Activated CD4-positive, alpha-beta T cell treated with anti-CD3 and anti-CD28 coated beads, Interleukin-2, amount 50 U/mL, for 24 hours (primary cell): Measurements from ENCODE around the gene AMN1.

ENCODE experiments used
- DNase-seq, 2 donors: peaks; one replicate each; pipeline ENCODE4 v3.0.0-alpha.2; 2020; ENCODE audit warnings: low read depth in 1 of 2, low spot score in 1 of 2

The AMN1 gene

DNA sequence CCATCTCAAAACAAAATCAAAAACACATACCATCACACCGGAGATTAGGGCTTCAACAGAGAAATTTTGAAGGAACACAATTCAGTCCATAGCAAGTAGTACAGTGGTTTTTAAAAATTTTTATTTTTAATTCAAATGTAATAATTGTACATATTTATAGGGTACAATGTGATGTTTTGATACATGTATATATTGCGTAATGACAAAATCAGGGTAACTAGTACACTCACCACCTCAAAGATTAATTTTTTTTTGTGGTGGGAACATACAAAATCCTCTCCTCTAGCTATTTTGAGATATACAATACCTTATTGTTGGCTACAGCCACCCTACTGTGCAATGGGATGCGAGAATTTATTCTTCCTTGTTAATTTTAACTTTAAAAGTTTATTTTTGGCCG, 95.4 kb downstream of the AMN1 start:
- no peak for DNase-seq

DNA sequence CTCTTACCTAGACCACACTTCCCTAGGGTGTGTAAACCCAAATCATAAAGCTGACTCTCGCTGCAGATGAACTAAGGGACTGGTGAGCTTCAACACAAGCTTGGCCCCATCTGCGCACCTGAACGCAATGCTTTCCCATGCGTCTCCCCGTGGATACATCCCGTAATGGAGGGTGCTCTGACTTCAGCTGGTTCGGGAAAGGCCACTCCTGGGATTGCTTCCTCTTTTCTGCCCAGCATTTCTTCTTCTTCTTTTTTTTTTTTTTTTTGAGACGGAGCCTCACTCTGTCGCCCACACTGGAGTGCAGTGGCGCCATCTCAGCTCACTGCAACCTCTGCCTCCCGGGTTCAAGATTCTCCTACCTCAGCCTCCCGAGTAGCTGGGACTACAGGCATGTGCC, 97.0 kb downstream of the AMN1 start:
- no peak for DNase-seq

DNA sequence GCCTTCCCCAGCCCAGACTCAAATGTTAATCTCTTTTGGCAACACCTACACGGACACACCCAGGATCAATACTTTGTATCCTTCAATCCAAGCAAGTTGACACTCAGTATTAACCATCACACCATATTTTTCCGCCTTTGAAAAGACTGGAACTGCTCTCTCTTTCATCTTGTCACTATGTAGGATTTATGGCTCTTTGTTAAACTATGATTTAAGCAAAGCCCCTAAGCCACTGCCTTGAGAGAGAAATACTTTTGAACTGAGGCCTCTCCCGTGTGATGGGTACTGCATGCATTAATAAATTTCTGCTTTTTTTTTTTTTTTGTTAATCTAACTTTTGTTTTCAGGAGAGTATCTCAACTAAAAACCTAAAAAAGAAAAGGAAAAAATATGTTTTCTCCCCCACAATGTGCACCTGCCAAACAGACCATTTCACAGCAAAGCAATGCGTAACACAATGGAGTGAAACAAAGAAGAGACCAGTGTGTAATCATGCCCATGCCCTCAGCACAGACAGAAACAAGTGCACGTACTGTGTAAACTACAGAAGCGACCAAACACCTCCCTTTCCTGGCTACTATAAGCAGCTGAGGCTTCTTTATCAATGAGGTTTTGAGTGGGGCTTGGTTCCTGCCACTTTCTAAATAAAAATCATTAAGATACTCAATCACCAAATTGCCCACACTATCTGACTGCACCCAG, 97.6 kb downstream of the AMN1 start:
- no peak for DNase-seq

DNA sequence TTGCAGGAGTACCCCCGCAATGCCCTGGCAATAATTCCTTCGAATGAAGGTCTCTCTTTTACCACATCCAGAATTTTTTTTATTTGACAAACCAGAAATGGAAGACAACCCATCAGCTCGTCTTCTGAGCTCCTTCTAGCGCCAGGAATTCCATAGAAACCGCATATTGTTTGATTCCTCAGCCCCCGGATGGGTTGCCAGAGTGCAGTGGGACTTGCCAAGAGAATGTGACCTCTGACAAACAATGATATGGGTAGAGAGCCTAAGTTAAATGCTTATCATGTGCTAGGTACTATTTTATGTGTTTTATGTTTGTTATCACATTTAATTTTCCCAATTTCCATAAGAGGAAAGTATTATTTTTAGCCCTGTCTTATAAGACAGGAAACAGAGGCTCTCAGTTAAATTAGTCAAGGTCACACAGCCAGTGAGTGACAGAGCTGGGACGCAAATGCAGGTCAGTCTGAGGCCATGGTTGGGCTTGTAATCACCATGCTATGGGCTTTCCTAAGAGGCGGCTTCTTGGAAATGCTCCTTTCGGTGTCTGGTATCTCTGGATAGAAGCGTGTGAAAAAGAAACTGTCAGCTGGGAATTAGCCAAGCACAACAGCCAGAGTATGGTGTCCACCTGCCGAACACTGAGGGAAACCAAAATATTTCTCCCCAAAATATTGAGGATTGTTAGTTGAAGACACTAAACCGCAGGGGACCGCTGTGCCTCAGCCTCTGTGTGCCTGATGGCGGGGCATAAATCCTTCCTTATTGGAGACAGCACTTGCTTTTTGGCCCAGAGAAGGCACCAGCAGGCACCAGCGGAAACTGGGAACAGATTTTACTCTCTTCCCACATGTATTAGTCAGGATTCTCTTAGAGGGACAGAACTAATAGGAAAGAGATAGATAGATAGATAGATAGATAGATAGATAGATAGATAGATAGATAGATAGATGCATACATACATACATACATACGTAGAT, 98.8 kb downstream of the AMN1 start:
- DNase-seq, result no peak

DNA sequence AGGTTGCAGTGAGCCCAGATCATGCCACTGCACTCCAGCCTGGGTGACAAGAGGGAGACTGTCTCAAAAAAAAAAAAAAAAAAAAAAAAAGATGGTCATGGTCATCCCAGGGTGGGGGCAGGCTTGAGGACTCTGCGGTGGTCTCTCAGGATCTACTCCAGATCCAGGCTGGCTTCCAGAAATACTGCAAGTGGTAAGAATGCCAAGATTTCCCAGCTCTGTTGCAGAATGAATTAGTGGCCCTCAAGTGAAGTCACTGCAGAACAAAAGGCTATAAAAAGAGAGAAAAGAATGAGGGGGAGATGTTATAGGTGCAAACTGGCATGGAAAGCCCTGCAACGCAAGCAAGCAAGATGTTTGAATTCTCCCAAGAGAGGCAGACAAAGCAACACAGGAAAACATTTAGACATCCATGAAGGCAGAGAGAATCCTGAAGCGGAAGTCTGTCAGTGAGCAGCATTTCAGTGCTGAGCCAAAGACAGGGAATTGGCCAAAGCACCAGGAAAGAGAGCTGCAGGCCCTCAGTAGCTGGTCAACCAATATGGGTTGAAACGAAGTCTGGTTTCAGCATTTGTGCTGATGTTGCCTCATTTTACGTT, 101.3 kb downstream of the AMN1 start:
- no peak for DNase-seq

DNA sequence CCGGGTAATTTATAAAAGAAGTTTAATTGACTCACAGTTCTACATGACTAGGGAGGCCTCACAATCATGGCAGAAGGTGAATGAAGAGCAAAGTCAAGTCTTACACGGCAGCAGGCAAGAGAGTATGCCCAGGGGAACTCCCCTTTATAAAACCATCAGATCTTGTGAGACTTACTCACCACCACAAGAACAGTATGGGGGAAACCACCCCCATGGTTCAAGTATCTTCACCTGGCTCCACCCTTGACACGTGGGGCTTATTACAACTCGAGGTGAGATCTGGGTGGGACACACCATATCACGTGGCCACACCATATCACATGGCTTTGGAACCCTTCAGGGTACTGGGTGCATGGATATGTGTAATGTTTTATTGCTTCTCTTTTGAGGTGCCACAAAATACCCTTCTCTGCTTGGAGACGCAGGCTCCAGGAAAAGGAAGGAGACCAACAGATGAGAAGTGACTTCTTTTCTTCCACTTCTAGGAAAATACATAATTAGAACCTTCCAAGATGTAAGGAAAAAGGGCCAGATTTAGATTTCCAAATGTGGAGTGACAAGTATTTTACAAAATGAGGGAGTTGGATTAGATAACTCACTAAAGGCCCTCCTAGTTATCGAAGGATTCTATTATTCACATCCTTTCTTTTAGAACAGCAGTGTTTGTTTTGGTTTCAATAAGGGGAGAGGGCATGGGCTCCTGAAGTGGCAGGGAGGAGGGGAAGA, 102.4 kb downstream of the AMN1 start:
- DNase-seq, result no peak

DNA sequence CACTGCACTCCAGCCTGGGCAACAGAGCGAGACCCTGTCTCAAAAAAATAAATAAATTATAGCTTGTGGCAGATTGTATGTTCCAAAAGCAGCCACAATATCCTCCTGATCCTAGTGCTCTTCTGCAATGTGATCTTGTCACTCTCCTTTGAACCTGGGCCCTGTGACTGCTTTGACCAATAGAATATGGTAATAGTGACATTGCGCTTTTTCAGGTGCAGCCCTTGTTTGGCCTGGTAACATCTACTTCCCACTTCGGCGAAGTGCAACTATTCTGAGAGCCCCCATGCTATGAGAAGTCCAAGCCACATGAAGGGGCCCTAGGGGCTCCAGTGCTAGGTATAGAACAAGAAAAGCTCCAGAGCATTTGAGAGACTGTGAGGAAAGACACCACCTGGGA, 106.8 kb downstream of the AMN1 start:
- no peak for DNase-seq
